CD4-positive, alpha-beta T cell (primary cell): ENCODE data around the gene RAD51B. TPM values are rescaled to one million over a fixed set of nuclear protein-coding genes. Genes with fewer than 3 reads are reported as not detected.

Experiments
- ATAC-seq: fragments of 200-7000 bp; cut with Tn5 transposase; one replicate; pipeline ENCODE4 v1.10.0; 2022; ENCODE audit warnings: mild to moderate bottlenecking; ENCODE audit not compliant: poor library complexity
- CTCF ChIA-PET: fragments of 350-600 bp; sonication (Branson Sonifier 250); formaldehyde crosslinking; loops from one replicate; lab custom pipeline; 2021; ENCODE audit warnings: antibody characterized with exemption, inconsistent platforms; lab: Charles Lee
- POLR2A ChIA-PET: fragments of 350-600 bp; sonication (Branson Sonifier 250); formaldehyde crosslinking; loops from one replicate; lab custom pipeline; 2021; ENCODE audit warnings: antibody characterized with exemption, inconsistent platforms; lab: Charles Lee
- DNase-seq, 14 experiments: peaks; one replicate each; pipeline ENCODE4 v3.0.0-alpha.2; 2013 to 2020; ENCODE audit warnings: mixed read lengths in 2 of 14
- H3K27ac ChIP-seq, 2 donors: one replicate each; pipeline versions ENCODE4 v1.5.1 to v1.7.0; 2013; ENCODE audit warnings: low read length in 2 of 2, low read depth in 1 of 2, mild to moderate bottlenecking in 1 of 2
- H3K27me3 ChIP-seq, 2 experiments: 1 replicate in 1 of 2; 2 replicates in 1 of 2; pipeline versions ENCODE4 v1.6.1 to v1.7.0; 2013; ENCODE audit warnings: low read length in 2 of 2, control low read depth in 1 of 2, mild to moderate bottlenecking in 1 of 2, moderate library complexity in 1 of 2; ENCODE audit not compliant: insufficient read depth in 2 of 2, control insufficient read depth in 1 of 2
- H3K36me3 ChIP-seq: one replicate; pipeline ENCODE4 v1.6.1; 2013; ENCODE audit warnings: low read length, control low read depth; ENCODE audit not compliant: insufficient read depth
- H3K4me1 ChIP-seq: one replicate; pipeline ENCODE4 v1.6.1; 2013; ENCODE audit warnings: low read length, control low read depth; ENCODE audit not compliant: insufficient read depth
- H3K4me3 ChIP-seq: one replicate; pipeline ENCODE4 v1.5.1; 2013; ENCODE audit warnings: mild to moderate bottlenecking, low read length, moderate library complexity
- H3K9me3 ChIP-seq, 2 experiments: 1 replicate in 1 of 2; 2 replicates in 1 of 2; pipeline versions ENCODE4 v1.6.1 to v1.7.0; 2013; ENCODE audit warnings: low read length in 2 of 2, mild to moderate bottlenecking in 2 of 2, control low read depth in 1 of 2, moderate library complexity in 1 of 2; ENCODE audit not compliant: control insufficient read depth in 1 of 2, insufficient read depth in 1 of 2
- H3K27ac Mint-ChIP-seq: one replicate; pipeline ENCODE4 v1.8.0; 2020; ENCODE audit warnings: mixed read lengths
- H3K27me3 Mint-ChIP-seq: one replicate; pipeline ENCODE4 v1.8.0; 2021; ENCODE audit warnings: mixed read lengths
- H3K36me3 Mint-ChIP-seq: one replicate; pipeline ENCODE4 v1.8.0; 2021; ENCODE audit warnings: low read depth, mixed read lengths
- H3K4me1 Mint-ChIP-seq: one replicate; pipeline ENCODE4 v1.8.0; 2021; ENCODE audit warnings: low read depth, mixed read lengths
- H3K4me3 Mint-ChIP-seq: one replicate; pipeline ENCODE4 v1.8.0; 2020; ENCODE audit warnings: mild to moderate bottlenecking, mixed read lengths
- H3K9me3 Mint-ChIP-seq: one replicate; pipeline ENCODE4 v1.8.0; 2020; ENCODE audit warnings: mixed read lengths
- intact Hi-C, 2 experiments: fragments of 100-400 bp; cut with DNase I in 1 of 2; cut with micrococcal nuclease in 1 of 2; formaldehyde crosslinking; loops; one replicate each; pipeline versions ENCODE4 v1.15.1 to v1.9.0; 2023 to 2025; cut with DNase I, micrococcal nuclease
- total RNA-seq, 174 experiments: library from RNA in 2 of 174; stranded (reverse) in 2 of 174; gene quantifications; one replicate each; pipeline ENCODE4 v1.2.3 and lab custom pipeline; 2021 to 2026
- TF ChIP-seq, protein P1 (sequence below): fragments of 200-600 bp; IDR thresholded peaks from one replicate; pipeline ENCODE4 v1.8.0; 2022; ENCODE audit warnings: antibody characterized with exemption, mild to moderate bottlenecking

Gene RAD51B
- total RNA-seq, 2 experiments from 2014 or later: 18.4 to 20.0 TPM

GRCh38 chr14:67815573-67816225 lies 3.9 kb upstream of the RAD51B start:
- H3K4me1 ChIP-seq: peaks cover 37% of the 10 kb centered on the region
- H3K4me1 Mint-ChIP-seq: peaks cover 63% of the 10 kb centered on the region
- POLR2A ChIA-PET: interaction anchor here (1.0 to 1.4 kb wide), 6 partner anchors 11 to 1000 kb away, joined by 3 to 6 read pairs (median 3); partner anchors contain the start of genes PIGH, RDH11 and ZFP36L1

GRCh38 chr14:67816326-67817002 lies 3.1 kb upstream of the RAD51B start, which contains the start of gene ZFYVE26:
TSS of gene ZFYVE26 (minus strand) at chr14:67816590. CDS start at chr14:67815963, 627 bp downstream.
- CTCF ChIA-PET: no interaction called here

More at GRCh38 chr14:67815573-67816225, 3.9 kb upstream of the RAD51B start:
- Mint-ChIP-seq H3K36me3 (peaks cover 55% of the 10 kb centered on the region), H3K27ac (peak overlapping the region; percentile 85), H3K9me3 (no peaks in the 10 kb centered on the region), H3K27me3 (no peaks in the 10 kb centered on the region), H3K4me3 (peak overlapping the region; percentile 94)
- Histone ChIP-seq H3K4me3 (peak overlapping the region; percentile 78), H3K9me3 (no peaks in the 10 kb centered on the region), H3K36me3 (peaks cover 25% of the 10 kb centered on the region), H3K27ac (peak overlapping the region; percentile 67 to 74), H3K27me3 (no peaks in the 10 kb centered on the region)
- TF ChIP-seq, protein P1, sequence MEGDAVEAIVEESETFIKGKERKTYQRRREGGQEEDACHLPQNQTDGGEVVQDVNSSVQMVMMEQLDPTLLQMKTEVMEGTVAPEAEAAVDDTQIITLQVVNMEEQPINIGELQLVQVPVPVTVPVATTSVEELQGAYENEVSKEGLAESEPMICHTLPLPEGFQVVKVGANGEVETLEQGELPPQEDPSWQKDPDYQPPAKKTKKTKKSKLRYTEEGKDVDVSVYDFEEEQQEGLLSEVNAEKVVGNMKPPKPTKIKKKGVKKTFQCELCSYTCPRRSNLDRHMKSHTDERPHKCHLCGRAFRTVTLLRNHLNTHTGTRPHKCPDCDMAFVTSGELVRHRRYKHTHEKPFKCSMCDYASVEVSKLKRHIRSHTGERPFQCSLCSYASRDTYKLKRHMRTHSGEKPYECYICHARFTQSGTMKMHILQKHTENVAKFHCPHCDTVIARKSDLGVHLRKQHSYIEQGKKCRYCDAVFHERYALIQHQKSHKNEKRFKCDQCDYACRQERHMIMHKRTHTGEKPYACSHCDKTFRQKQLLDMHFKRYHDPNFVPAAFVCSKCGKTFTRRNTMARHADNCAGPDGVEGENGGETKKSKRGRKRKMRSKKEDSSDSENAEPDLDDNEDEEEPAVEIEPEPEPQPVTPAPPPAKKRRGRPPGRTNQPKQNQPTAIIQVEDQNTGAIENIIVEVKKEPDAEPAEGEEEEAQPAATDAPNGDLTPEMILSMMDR: no peak
- ATAC-seq (no peak), DNase-seq (peak in 2 of 14 experiments; percentile 35 to 41)
- CTCF ChIA-PET: no interaction called here
- intact Hi-C loops: loop anchor here in 1 of 2 experiments (5.0 kb wide), 6 partner anchors 118 to 1952 kb away; partner anchors contain the start of genes ATP6V1D, DCAF5, PIGH and RDH11

More at GRCh38 chr14:67816326-67817002, 3.1 kb upstream of the RAD51B start, which contains the start of gene ZFYVE26:
- TF ChIP-seq, protein P1: no peak
- DNase-seq (peak; percentile 77 to 95 (median 82)), ATAC-seq (peak; percentile 94)
- Histone ChIP-seq H3K36me3 (peaks cover 19% of the 10 kb centered on the region), H3K27me3 (no peaks in the 10 kb centered on the region), H3K27ac (peak within 1 kb of the TSS; percentile 67 to 74), H3K4me3 (peak within 1 kb of the TSS; percentile 78), H3K4me1 (peaks cover 38% of the 10 kb centered on the region), H3K9me3 (no peaks in the 10 kb centered on the region)
- peak within 1 kb of the TSS; percentile 85 for H3K27ac Mint-ChIP-seq
- POLR2A ChIA-PET: interaction anchor here (0.6 to 1.4 kb wide), 9 partner anchors 12 to 1582 kb away, joined by 3 to 6 read pairs (median 3); partner anchors contain the start of genes ERH, PIGH, RDH11 and SLC39A9
- no peaks in the 10 kb centered on the region for H3K27me3 Mint-ChIP-seq
- peaks cover 68% of the 10 kb centered on the region for H3K4me1 Mint-ChIP-seq
- peak within 1 kb of the TSS; percentile 94 for H3K4me3 Mint-ChIP-seq
- no peaks in the 10 kb centered on the region for H3K9me3 Mint-ChIP-seq
- intact Hi-C loops: loop anchor here in 1 of 2 experiments (5.0 kb wide), 6 partner anchors 119 to 1951 kb away; partner anchors contain the start of genes ATP6V1D, DCAF5, PIGH and RDH11
- H3K36me3 Mint-ChIP-seq: peaks cover 47% of the 10 kb centered on the region
